SU-DHL-6 (cell line): Measurements from ENCODE around the gene CLDN9.

Experiments
- H2AFZ ChIP-seq: fragments of 200-600 bp; sonication (generic); 2 replicates; pipeline ENCODE4 v1.6.1; 2014; ENCODE audit warnings: low read depth, mild to moderate bottlenecking, moderate library complexity, mixed read lengths, antibody characterized with exemption, low read length; ENCODE audit not compliant: severe bottlenecking
- H3F3A ChIP-seq: fragments of 200-600 bp; shearing (Covaris generic); 2 replicates; pipeline ENCODE4 v1.6.0; 2016; ENCODE audit warnings: antibody characterized with exemption, mild to moderate bottlenecking; ENCODE audit not compliant: insufficient read depth
- H3K27ac ChIP-seq: fragments of 200-600 bp; sonication (generic); 2 replicates; pipeline ENCODE4 v1.5.1; 2016; ENCODE audit warnings: low read depth, mild to moderate bottlenecking, low read length, moderate library complexity, mixed read lengths
- H3K27me3 ChIP-seq: fragments of 200-600 bp; sonication (generic), shearing (Covaris generic); 2 replicates; pipeline ENCODE4 v1.6.0; 2014; ENCODE audit warnings: mild to moderate bottlenecking, low read length
- H3K36me3 ChIP-seq: fragments of 200-600 bp; sonication (generic); 2 replicates; pipeline ENCODE4 v1.6.1; 2014; ENCODE audit warnings: mild to moderate bottlenecking, low read length, mixed read lengths
- H3K4me2 ChIP-seq: fragments of 300-600, 200-600 bp; shearing (Covaris generic), sonication (generic); 2 replicates; pipeline ENCODE4 v1.6.0; 2014; ENCODE audit warnings: low read length, low read depth, mild to moderate bottlenecking; ENCODE audit not compliant: poor library complexity, severe bottlenecking
- H3K4me3 ChIP-seq: fragments of 200-600 bp; sonication (generic); 2 replicates; pipeline ENCODE4 v1.5.1; 2014; ENCODE audit warnings: antibody characterized with exemption, low read length, mild to moderate bottlenecking, mixed read lengths; ENCODE audit not compliant: insufficient read depth, poor library complexity, severe bottlenecking
- H3K79me2 ChIP-seq: fragments of 200-600 bp; sonication (generic); 2 replicates; pipeline ENCODE4 v1.6.1; 2014; ENCODE audit warnings: mild to moderate bottlenecking, low read length, moderate library complexity; ENCODE audit not compliant: insufficient read depth
- H3K9ac ChIP-seq: fragments of 200-600 bp; sonication (generic); 2 replicates; pipeline ENCODE4 v1.7.0; 2014; ENCODE audit warnings: mild to moderate bottlenecking, low read length
- H3K9me2 ChIP-seq: fragments of 200-600 bp; sonication (generic); replicated peaks from 2 replicates; pipeline ENCODE4 v1.6.1; 2014; ENCODE audit warnings: low read length; ENCODE audit not compliant: insufficient read depth
- H3K9me3 ChIP-seq: fragments of 200-600 bp; sonication (generic); 2 replicates; pipeline ENCODE4 v1.6.1; 2014; ENCODE audit warnings: low read length, mixed read lengths; ENCODE audit not compliant: insufficient read depth
- H4K20me1 ChIP-seq: fragments of 200-600 bp; sonication (generic); 2 replicates; pipeline ENCODE4 v1.6.1; 2014; ENCODE audit warnings: low read depth, mild to moderate bottlenecking, antibody characterized with exemption, low read length, moderate library complexity, mixed read lengths
- EZH2phosphoT487 ChIP-seq: fragments of 200-600 bp; sonication (generic), shearing (Covaris generic); conservative IDR thresholded peaks from 2 replicates; pipeline ENCODE4 v1.6.1; 2018; ENCODE audit warnings: mild to moderate bottlenecking, antibody characterized with exemption, low read length, moderate library complexity, mixed read lengths
- TF ChIP-seq, protein P1 (sequence below): fragments of 200-600 bp; sonication (generic); IDR thresholded peaks from one replicate; pipeline ENCODE4 v1.5.1; 2017; ENCODE audit warnings: antibody characterized with exemption, mild to moderate bottlenecking, low read length, moderate library complexity; ENCODE audit not compliant: insufficient read depth, poor library complexity, severe bottlenecking

Gene CLDN9

DNA sequence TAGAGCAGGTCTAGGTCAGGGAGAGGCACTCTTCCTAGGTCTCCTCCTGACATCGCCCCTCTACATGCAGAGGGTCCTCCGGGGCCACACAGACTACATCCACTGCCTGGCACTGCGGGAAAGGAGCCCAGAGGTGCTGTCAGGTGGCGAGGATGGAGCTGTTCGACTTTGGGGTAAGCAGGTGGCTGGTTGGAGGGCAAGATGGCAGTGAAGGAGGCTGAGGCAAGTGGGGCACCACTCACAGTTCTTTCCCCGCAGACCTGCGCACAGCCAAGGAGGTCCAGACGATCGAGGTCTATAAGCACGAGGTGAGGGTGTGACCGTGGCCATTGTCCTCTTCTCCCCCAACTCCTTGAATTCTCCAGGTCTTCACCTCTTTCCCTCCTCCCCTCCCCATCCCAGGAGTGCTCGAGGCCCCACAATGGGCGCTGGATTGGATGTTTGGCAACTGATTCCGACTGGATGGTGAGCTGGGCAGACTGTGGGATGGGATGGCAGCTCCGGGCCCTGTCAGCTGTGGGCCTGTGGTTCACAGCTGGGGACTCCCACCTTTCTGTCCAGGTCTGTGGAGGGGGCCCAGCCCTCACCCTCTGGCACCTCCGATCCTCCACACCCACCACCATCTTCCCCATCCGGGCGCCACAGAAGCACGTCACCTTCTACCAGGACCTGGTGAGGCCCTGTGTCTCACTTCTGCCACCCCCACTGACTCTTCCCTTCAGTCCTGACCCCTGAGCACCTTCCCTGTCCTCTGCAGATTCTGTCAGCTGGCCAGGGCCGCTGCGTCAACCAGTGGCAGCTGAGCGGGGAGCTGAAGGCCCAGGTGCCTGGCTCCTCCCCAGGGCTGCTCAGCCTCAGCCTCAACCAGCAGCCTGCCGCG lies 14.1 kb downstream of the CLDN9 start:
- Histone ChIP-seq H3K9me2 (no peaks in the 10 kb centered on the region), H3K27me3 (no peaks in the 10 kb centered on the region), H3K9me3 (no peaks in the 10 kb centered on the region), H3K79me2 (no peaks in the 10 kb centered on the region), H3K4me2 (no peak overlapping the region), H3K27ac (no peak overlapping the region), H2AFZ (no peak overlapping the region), H3F3A (peaks cover 14% of the 10 kb centered on the region), H3K36me3 (no peaks in the 10 kb centered on the region), H3K4me3 (no peak overlapping the region), H4K20me1 (no peaks in the 10 kb centered on the region), H3K9ac (no peak overlapping the region)
- no peak for TF ChIP-seq EZH2phosphoT487
- TF ChIP-seq, protein P1, sequence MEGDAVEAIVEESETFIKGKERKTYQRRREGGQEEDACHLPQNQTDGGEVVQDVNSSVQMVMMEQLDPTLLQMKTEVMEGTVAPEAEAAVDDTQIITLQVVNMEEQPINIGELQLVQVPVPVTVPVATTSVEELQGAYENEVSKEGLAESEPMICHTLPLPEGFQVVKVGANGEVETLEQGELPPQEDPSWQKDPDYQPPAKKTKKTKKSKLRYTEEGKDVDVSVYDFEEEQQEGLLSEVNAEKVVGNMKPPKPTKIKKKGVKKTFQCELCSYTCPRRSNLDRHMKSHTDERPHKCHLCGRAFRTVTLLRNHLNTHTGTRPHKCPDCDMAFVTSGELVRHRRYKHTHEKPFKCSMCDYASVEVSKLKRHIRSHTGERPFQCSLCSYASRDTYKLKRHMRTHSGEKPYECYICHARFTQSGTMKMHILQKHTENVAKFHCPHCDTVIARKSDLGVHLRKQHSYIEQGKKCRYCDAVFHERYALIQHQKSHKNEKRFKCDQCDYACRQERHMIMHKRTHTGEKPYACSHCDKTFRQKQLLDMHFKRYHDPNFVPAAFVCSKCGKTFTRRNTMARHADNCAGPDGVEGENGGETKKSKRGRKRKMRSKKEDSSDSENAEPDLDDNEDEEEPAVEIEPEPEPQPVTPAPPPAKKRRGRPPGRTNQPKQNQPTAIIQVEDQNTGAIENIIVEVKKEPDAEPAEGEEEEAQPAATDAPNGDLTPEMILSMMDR = no peak

DNA sequence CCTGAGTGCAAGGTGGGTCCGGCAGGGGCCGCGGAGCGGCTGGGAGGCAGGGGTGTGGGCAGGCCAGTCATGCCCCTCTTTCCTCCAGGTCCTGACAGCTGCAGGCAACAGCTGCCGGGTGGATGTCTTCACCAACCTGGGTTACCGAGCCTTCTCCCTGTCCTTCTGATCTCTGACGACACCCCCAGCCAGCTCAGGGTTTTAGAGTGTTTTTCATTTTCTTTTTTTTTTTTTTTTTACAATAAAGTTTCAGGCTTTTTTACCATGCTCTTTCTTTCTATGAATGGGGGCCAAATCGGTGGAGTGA lies 14.7 kb downstream of the CLDN9 start:
- TF ChIP-seq, protein P1 = no peak
- TF ChIP-seq EZH2phosphoT487 = no peak
- Histone ChIP-seq H3K79me2 (no peaks in the 10 kb centered on the region), H3K9me3 (no peaks in the 10 kb centered on the region), H3K4me2 (no peak overlapping the region), H4K20me1 (no peaks in the 10 kb centered on the region), H3F3A (peaks cover 8% of the 10 kb centered on the region), H3K9ac (no peak overlapping the region), H3K4me3 (no peak overlapping the region), H3K27ac (no peak overlapping the region), H3K9me2 (no peaks in the 10 kb centered on the region), H3K27me3 (no peaks in the 10 kb centered on the region), H2AFZ (no peak overlapping the region), H3K36me3 (no peaks in the 10 kb centered on the region)

DNA sequence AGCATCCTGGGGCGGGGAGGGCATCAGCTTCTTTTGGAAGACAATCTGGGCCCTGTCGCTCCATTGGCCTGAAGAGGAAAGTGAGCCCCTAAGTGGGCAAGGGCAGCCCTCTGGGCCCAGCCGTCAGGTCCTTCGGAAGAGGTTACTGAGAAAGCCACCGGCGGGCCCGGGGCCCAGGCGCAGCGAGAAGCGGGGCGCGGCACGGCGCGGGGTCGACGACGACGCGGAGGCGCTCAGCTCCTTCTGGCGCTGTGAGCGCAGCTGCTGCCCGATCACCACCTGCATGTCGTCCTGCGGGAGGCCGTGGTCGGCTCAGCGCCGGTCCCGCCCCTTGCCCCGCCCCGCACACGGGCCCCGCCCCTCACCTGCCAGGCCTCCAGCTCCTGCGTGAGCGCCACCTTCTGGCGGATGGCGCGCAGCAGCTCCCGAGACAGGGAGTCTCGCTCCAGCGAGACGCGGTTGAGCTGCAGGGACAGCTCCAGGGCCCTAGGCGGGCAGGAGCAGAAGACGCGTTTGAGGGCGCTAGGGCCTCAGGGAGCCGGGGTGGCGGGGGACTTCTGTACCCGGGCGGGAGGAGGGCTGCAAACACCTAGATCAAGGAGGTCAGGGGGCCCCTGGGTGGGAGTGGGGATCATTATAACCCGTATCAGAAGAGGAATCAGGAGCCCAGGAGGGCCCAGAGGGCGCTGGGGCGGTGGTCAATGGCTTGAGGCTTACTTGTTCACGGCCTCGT lies 15.4 kb downstream of the CLDN9 start:
- Histone ChIP-seq H3K9ac (peak overlapping the region; percentile 15; the same call in 1 of the 2 replicates), H3K79me2 (no peaks in the 10 kb centered on the region), H3K27me3 (no peaks in the 10 kb centered on the region), H3K9me3 (no peaks in the 10 kb centered on the region), H3K4me3 (no peak overlapping the region), H3K36me3 (no peaks in the 10 kb centered on the region), H3K4me2 (peak overlapping the region; percentile 40), H4K20me1 (no peaks in the 10 kb centered on the region), H3K27ac (no peak overlapping the region), H3K9me2 (no peaks in the 10 kb centered on the region), H3F3A (0 out of 2 replicates have a peak, but pooled peaks cover under 1% of the 10 kb centered on the region), H2AFZ (no peak overlapping the region)
- no peak for TF ChIP-seq EZH2phosphoT487
- TF ChIP-seq, protein P1 = peak; percentile 72
